Muscle of back (tissue), 10 donors: Measurements from ENCODE around the gene OTUB2. TPM values are rescaled to one million over a fixed set of nuclear protein-coding genes. Genes with fewer than 3 reads are reported as not detected.

Source experiments
- polyA plus RNA-seq, 10 donors: library from polyadenylated mRNA; unstranded; fragments of 120-200 nt; gene quantifications; one replicate each; pipeline ENCODE4 v1.2.1, GENCODE V29; 2013; ENCODE audit not compliant: insufficient read length in 10 of 10

OTUB2 gene
- polyA plus RNA-seq, 10 donors = 0.77 to 1.6 (median 1.0) TPM

Other genes with a start within 250 kb of the OTUB2 start
- 1 to 10 TPM; 2.1 to 4.4 (median 3.3) TPM for gene PRIMA1, start 237.9 kb upstream of the OTUB2 start, polyA plus RNA-seq
- gene FAM181A, start 99.0 kb upstream of the OTUB2 start, polyA plus RNA-seq = under 1 TPM in 3 of 10 donors, not detected in 7; 0.17 to 0.31 (median 0.24) TPM
- 10 to 100 TPM; 13.0 to 33.7 (median 24.8) TPM for gene ASB2, start 49.8 kb upstream of the OTUB2 start, polyA plus RNA-seq
- not detected for gene CCDC197, start 29.0 kb upstream of the OTUB2 start, polyA plus RNA-seq
- 100 to 1,000 TPM in 1 of 10 donors, 10 to 100 TPM in 9; 81.4 to 111 (median 87.2) TPM for gene DDX24, start 54.9 kb downstream of the OTUB2 start, polyA plus RNA-seq
- 10 to 100 TPM; 11.1 to 17.5 (median 14.8) TPM for gene IFI27L1, start 55.0 kb downstream of the OTUB2 start, polyA plus RNA-seq
- gene IFI27, start 84.4 kb downstream of the OTUB2 start, polyA plus RNA-seq = 1 to 10 TPM; 2.4 to 6.7 (median 3.6) TPM
- gene IFI27L2, start 103.3 kb downstream of the OTUB2 start, polyA plus RNA-seq = 10 to 100 TPM; 11.0 to 21.9 (median 15.0) TPM
- under 1 TPM; 0.07 to 0.90 (median 0.24) TPM for gene PPP4R4, start 148.0 kb downstream of the OTUB2 start, polyA plus RNA-seq